Adrenal gland (tissue), 5 donors: ENCODE data around the gene SPOCK1.

Experiments used
- CTCF ChIP-seq, 6 experiments: fragments of 450-650 bp in 4 of 6; fragments of 200-600 bp in 2 of 6; sonication (generic) in 1 of 6; IDR thresholded peaks; 1 replicate in 5 of 6; 2 replicates in 1 of 6; pipeline versions ENCODE4 v1.5.1 to v1.8.0; 2016 to 2021; ENCODE audit warnings: antibody characterized with exemption in 6 of 6, mild to moderate bottlenecking in 2 of 6, moderate library complexity in 1 of 6
- POLR2A ChIP-seq, 2 donors: fragments of 450-650 bp; IDR thresholded peaks; one replicate each; pipeline ENCODE4 v1.6.1; 2017; ENCODE audit warnings: antibody characterized with exemption in 2 of 2, mild to moderate bottlenecking in 2 of 2, moderate library complexity in 1 of 2
- donor health status: DM: no; HTN: no; CAD: no.

GRCh38 chr5:137001026-137001569 lies 498.0 kb downstream of the SPOCK1 start:
- TF ChIP-seq POLR2A (IDR thresholded peaks at IDR 0.05) (no peak), CTCF (IDR thresholded peaks at IDR 0.05) (no peak)
